Esophagus (tissue), 2 donors: ENCODE results near the gene ANKRD63. TPM values are rescaled to one million over a fixed set of nuclear protein-coding genes. Genes with fewer than 3 reads are reported as not detected.

Experiments
- H3K27ac ChIP-seq, 2 donors: one replicate each; pipeline ENCODE4 v1.5.1; 2013; ENCODE audit warnings: low read depth in 2 of 2, mild to moderate bottlenecking in 2 of 2, inconsistent platforms in 1 of 2, low read length in 1 of 2, moderate library complexity in 1 of 2
- H3K27me3 ChIP-seq, 2 donors: one replicate each; pipeline ENCODE4 v1.6.1; 2013; ENCODE audit warnings: low read length in 2 of 2, control low read depth in 1 of 2, mild to moderate bottlenecking in 1 of 2; ENCODE audit not compliant: insufficient read depth in 2 of 2, control insufficient read depth in 1 of 2
- H3K36me3 ChIP-seq, 2 donors: one replicate each; pipeline ENCODE4 v1.6.1; 2013; ENCODE audit warnings: low read length in 1 of 2; ENCODE audit not compliant: control insufficient read depth in 2 of 2, insufficient read depth in 2 of 2
- H3K4me1 ChIP-seq, 2 donors: one replicate each; pipeline ENCODE4 v1.6.1; 2013; ENCODE audit warnings: low read length in 1 of 2; ENCODE audit not compliant: control insufficient read depth in 2 of 2, insufficient read depth in 2 of 2
- H3K4me3 ChIP-seq, 2 donors: one replicate each; pipeline ENCODE4 v1.5.1; 2013; ENCODE audit warnings: low read length in 2 of 2, mild to moderate bottlenecking in 2 of 2, low read depth in 1 of 2, moderate library complexity in 1 of 2
- H3K9me3 ChIP-seq, 2 donors: one replicate each; pipeline ENCODE4 v1.6.1; 2013; ENCODE audit warnings: mild to moderate bottlenecking in 2 of 2, low read depth in 1 of 2, low read length in 1 of 2, moderate library complexity in 1 of 2; ENCODE audit not compliant: control insufficient read depth in 2 of 2, insufficient read depth in 1 of 2
- WGBS, 2 donors: extraction: QIAGEN DNeasy Blood & Tissue Kit; methylation state at CpG; one replicate each; pipeline ENCODE4 v1.1.7; 2013; 5-methylcytosine and 5-hydroxymethylcytosine counted together
- polyA plus RNA-seq, 2 donors: library from polyadenylated mRNA; stranded (reverse); fragments of 200-250 nt; gene quantifications; one replicate each; pipeline ENCODE4 v1.2.3, GENCODE V29; 2013
- donor health status: healthy with polysubstance abuse.
- donor health status: Bipolar disorder and iron deficiency.

The ANKRD63 gene
- polyA plus RNA-seq, 2 donors = not detected

DNA sequence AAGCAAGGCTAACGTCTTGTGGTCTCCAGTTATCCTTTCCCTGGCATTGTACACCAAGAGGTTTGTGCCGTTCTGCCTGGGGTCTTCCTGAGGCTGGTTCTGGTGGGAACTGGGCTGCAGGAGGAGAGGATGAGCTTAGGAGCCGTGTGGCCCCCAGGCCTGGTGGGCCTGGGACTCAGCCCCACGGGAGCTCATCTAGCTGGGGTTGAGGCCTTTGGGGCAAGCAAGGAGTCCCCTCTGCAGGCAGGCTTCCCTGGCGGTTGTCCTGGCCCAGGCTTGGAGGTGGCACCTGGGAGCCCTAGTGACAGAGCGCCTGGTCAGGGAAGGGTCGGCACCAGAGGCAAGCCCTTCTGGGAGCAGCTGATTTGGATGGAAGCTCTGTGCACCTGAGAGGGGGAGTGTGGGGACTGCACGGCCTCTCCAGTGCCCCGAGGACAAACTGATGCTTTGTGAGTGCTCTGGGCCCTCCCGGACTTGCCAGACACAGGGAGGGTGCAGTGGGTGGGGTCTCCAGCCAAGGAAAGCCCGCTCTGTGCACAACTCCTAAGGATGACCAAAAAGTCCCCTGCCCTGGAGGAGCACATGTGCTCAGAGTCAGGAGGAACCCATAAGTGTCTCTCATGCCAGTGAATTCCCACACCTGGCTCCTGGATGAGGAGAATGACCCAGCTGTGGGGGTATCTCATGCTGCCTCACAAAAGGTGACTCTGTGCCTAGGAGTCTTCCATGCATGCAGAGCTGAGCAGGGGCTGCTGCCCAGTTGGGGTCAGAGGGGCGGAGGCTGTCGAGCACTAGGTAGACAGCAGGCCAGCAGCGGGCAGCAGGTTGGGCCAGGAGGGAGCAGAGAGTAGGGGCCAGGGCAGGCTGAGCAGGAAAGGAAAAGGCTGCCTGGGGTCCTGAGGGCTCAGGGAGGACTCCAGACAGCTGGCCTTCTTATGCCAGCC lies 41.3 kb downstream of the ANKRD63 start:
- Histone ChIP-seq H3K4me3 (peak overlapping the region; percentile 15 to 45), H3K36me3 (no peaks in the 10 kb centered on the region), H3K9me3 (no peaks in the 10 kb centered on the region), H3K4me1 (peaks cover 10 to 34% of the 10 kb centered on the region in 2 donors), H3K27ac (peak overlapping the region; percentile 75 to 97), H3K27me3 (no peaks in the 10 kb centered on the region)
- WGBS, 2 donors = 59 to 70% methylated on average over 14 of the region's 14 CpGs

GRCh38 chr15:40240619-40241221 lies 42.1 kb downstream of the ANKRD63 start:
- H3K27me3 ChIP-seq = no peaks in the 10 kb centered on the region
- H3K36me3 ChIP-seq = no peaks in the 10 kb centered on the region
- H3K9me3 ChIP-seq = no peaks in the 10 kb centered on the region
- H3K4me1 ChIP-seq = peaks cover 9 to 27% of the 10 kb centered on the region in 2 donors
- peak overlapping the region; percentile 75 to 97 for H3K27ac ChIP-seq
- H3K4me3 ChIP-seq = peak overlapping the region; percentile 31 to 45
- WGBS, 2 donors = 49 to 61% methylated on average over 10 of the region's 10 CpGs

GRCh38 chr15:40239693-40240618 lies 42.9 kb downstream of the ANKRD63 start:
- peaks cover 7 to 21% of the 10 kb centered on the region in 2 donors for H3K4me1 ChIP-seq
- 49 to 60% methylated on average over 18 to 19 of the region's 19 CpGs for WGBS, 2 donors
- peak overlapping the region; percentile 45 to 46 for H3K4me3 ChIP-seq
- H3K27me3 ChIP-seq = no peaks in the 10 kb centered on the region
- no peaks in the 10 kb centered on the region for H3K36me3 ChIP-seq
- H3K27ac ChIP-seq = peak overlapping the region; percentile 75 to 97
- H3K9me3 ChIP-seq = no peaks in the 10 kb centered on the region

DNA sequence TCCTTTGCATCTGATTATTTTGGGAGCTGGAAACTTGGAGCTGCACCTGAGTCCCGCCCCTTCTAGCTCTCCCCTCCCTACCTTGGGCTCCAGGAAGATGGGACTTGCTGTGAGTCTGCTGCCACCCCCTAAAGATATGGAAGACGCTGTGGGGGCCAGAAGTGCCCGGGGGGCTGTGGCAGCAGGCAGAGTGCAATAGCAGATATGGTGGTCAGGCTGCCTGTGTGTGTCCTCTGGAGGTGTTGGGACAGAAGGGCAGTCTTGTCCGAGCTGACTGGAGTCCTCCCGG lies 43.5 kb downstream of the ANKRD63 start:
- Histone ChIP-seq H3K27me3 (no peaks in the 10 kb centered on the region), H3K4me1 (peaks cover 7 to 20% of the 10 kb centered on the region in 2 donors), H3K4me3 (peak overlapping the region; percentile 45 to 46), H3K27ac (peak overlapping the region; percentile 75 to 97), H3K36me3 (no peaks in the 10 kb centered on the region), H3K9me3 (no peaks in the 10 kb centered on the region)
- WGBS, 2 donors = 24 to 31% methylated on average over 5 of the region's 5 CpGs

DNA sequence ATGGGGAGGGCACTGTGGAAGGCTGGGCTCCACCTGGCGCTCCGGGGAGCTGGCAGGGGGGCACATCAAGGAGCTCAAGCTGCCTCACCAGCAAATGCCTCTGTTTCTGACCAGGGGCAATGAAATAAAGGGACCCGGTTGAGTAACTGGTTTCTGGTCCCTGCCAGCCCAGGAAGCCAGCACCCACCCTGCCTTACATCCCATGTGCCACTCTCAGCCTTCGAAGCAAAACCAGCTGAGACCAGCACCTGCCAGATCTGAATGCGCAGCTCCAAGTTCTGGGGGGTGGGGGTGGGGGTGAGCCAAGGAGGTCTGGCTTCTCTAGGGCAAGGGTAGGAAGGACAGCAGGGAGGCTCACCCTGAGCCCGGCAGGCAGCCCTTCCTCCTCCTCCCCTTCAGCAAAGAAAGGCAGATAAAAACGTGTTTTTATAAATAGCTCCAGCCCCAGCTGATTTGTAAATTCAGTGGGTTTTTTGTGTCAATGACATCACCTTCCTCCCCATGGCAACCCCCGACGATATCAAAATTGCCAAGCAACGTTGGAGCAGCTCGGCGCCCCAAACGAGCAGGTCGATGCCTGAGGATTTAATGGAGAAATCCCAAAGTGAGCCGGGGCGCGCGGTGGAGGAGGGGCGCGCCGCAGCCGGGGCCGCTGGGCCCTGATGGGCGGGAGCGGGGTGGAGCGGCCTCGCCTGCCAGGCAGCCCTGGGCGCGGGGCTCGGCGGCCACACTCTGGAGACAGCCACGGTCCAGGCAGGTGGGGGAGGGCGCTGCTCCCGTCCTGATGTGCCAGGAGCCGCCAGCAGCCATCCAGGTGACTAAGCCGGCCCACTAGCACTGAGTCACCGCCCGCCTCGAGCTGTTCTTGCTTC lies 44.1 kb downstream of the ANKRD63 start, which contains the start of gene PAK6:
Gene PAK6, plus strand, starts transcription at position 532 of the 872 bp plus-strand sequence. CDS start 25,723 bp downstream, outside the sequence.
- H3K27ac ChIP-seq = peak within 1 kb of the TSS; percentile 75 to 97
- H3K27me3 ChIP-seq = no peaks in the 10 kb centered on the region
- WGBS, 2 donors = 5% methylated on average over 39 of the region's 39 CpGs
- no peaks in the 10 kb centered on the region for H3K9me3 ChIP-seq
- peaks cover 8 to 19% of the 10 kb centered on the region in 2 donors for H3K4me1 ChIP-seq
- peak within 1 kb of the TSS; percentile 45 to 46 for H3K4me3 ChIP-seq
- no peaks in the 10 kb centered on the region for H3K36me3 ChIP-seq

GRCh38 chr15:40235201-40235885 lies 47.5 kb downstream of the ANKRD63 start:
- Histone ChIP-seq H3K4me3 (no peak overlapping the region), H3K4me1 (peaks cover 9 to 17% of the 10 kb centered on the region in 2 donors), H3K9me3 (no peaks in the 10 kb centered on the region), H3K36me3 (no peaks in the 10 kb centered on the region), H3K27ac (peak overlapping the region; percentile 46 to 86), H3K27me3 (no peaks in the 10 kb centered on the region)
- 73 to 85% methylated on average over 4 of the region's 4 CpGs for WGBS, 2 donors

DNA sequence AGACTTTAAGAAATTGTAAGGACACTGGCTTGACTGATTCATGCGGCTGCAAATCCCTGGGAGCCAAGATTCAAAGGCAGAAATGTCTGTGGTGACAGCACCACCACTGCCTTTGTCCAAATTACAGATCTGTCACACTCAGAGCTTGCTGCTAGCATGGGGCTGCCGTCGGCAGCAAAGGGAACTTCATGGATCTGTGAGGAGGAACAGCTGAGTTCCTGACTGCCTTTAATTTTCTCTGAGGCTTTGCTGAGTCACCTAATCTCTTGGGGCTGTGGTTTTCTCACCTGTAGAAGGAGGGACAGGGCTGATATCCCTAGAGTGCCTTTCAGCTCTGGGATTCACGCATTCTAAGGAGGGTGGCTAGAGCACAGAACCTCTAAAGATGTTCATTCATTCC lies 48.1 kb downstream of the ANKRD63 start:
- H3K36me3 ChIP-seq = no peaks in the 10 kb centered on the region
- no peak overlapping the region for H3K4me3 ChIP-seq
- WGBS, 2 donors = 43 to 61% methylated on average over 4 of the region's 4 CpGs
- peaks cover 9 to 17% of the 10 kb centered on the region in 2 donors for H3K4me1 ChIP-seq
- H3K27ac ChIP-seq = peak overlapping the region; percentile 46 to 86
- no peaks in the 10 kb centered on the region for H3K27me3 ChIP-seq
- H3K9me3 ChIP-seq = no peaks in the 10 kb centered on the region

- 61 to 68% methylated on average over 11 of the region's 11 CpGs for WGBS, 2 donors
- H3K27ac ChIP-seq = peak overlapping the region; percentile 46 to 89
- peaks cover 9 to 17% of the 10 kb centered on the region in 2 donors for H3K4me1 ChIP-seq
Observed at GRCh38 chr15:40233727-40234577, 48.9 kb downstream of the ANKRD63 start.

More at GRCh38 chr15:40233727-40234577, 48.9 kb downstream of the ANKRD63 start:
- no peaks in the 10 kb centered on the region for H3K9me3 ChIP-seq
- no peaks in the 10 kb centered on the region for H3K27me3 ChIP-seq
- H3K4me3 ChIP-seq = no peak overlapping the region
- no peaks in the 10 kb centered on the region for H3K36me3 ChIP-seq
